Glutamatergic neuron (in vitro differentiated cells): ENCODE measurements around the gene ENTPD8. TPM values are rescaled to one million over a fixed set of nuclear protein-coding genes. Genes with fewer than 3 reads are reported as not detected.

Source experiments
- DNase-seq: peaks from one replicate; pipeline ENCODE4 v3.0.0; 2022
- H3K27ac Mint-ChIP-seq: one replicate; pipeline ENCODE4 v1.8.0; 2020; ENCODE audit warnings: mild to moderate bottlenecking, mixed read lengths, inconsistent platforms; ENCODE audit not compliant: unreplicated experiment
- H3K27me3 Mint-ChIP-seq: one replicate; pipeline ENCODE4 v1.8.0; 2020; ENCODE audit warnings: mild to moderate bottlenecking, moderate library complexity, mixed read lengths, inconsistent platforms; ENCODE audit not compliant: unreplicated experiment
- H3K36me3 Mint-ChIP-seq: one replicate; pipeline ENCODE4 v1.8.0; 2020; ENCODE audit warnings: mild to moderate bottlenecking, mixed read lengths, inconsistent platforms; ENCODE audit not compliant: unreplicated experiment
- H3K4me1 Mint-ChIP-seq: one replicate; pipeline ENCODE4 v1.8.0; 2020; ENCODE audit warnings: mild to moderate bottlenecking, low read depth, mixed read lengths, inconsistent platforms; ENCODE audit not compliant: unreplicated experiment
- H3K4me3 Mint-ChIP-seq: one replicate; pipeline ENCODE4 v1.8.0; 2020; ENCODE audit warnings: mild to moderate bottlenecking, mixed read lengths, inconsistent platforms; ENCODE audit not compliant: unreplicated experiment
- H3K9me3 Mint-ChIP-seq: one replicate; pipeline ENCODE4 v1.8.0; 2020; ENCODE audit warnings: mild to moderate bottlenecking, moderate library complexity, mixed read lengths, inconsistent platforms; ENCODE audit not compliant: unreplicated experiment
- CTCF ChIP-seq: fragments of 200-600 bp; sonication (generic); IDR thresholded peaks from one replicate; pipeline ENCODE4 v1.5.0; 2021; ENCODE audit not compliant: partially characterized antibody, unreplicated experiment
- total RNA-seq: library from RNA; stranded (reverse); fragmentation: NEBNext Ultra II Directional; extraction: Animal tissue kit (Norgen Biotek cat#: 25700); gene quantifications from one replicate; pipeline ENCODE4 v1.2.1, GENCODE V29; 2021; ENCODE audit not compliant: unreplicated experiment

ENTPD8 gene
- total RNA-seq, 1 donor from 2014 or later = 1.0 TPM

GRCh38 chr9:137397675-137398423 lies 43.3 kb downstream of the ENTPD8 start:
- H3K9me3 Mint-ChIP-seq = peaks cover 20% of the 10 kb centered on the region
- H3K27me3 Mint-ChIP-seq = peaks cover 8% of the 10 kb centered on the region
- no peak overlapping the region for H3K4me3 Mint-ChIP-seq
- H3K27ac Mint-ChIP-seq = no peak overlapping the region
- H3K4me1 Mint-ChIP-seq = peaks cover 2% of the 10 kb centered on the region
- no peak for TF ChIP-seq CTCF
- H3K36me3 Mint-ChIP-seq = peaks cover 34% of the 10 kb centered on the region
- DNase-seq = no peak

GRCh38 chr9:137396634-137397367 lies 44.4 kb downstream of the ENTPD8 start:
- TF ChIP-seq CTCF = no peak
- Mint-ChIP-seq H3K9me3 (peaks cover 12% of the 10 kb centered on the region), H3K4me1 (peaks cover 2% of the 10 kb centered on the region), H3K27ac (no peak overlapping the region), H3K36me3 (peaks cover 24% of the 10 kb centered on the region), H3K27me3 (peaks cover 8% of the 10 kb centered on the region), H3K4me3 (no peak overlapping the region)
- no peak for DNase-seq

- no peak for DNase-seq
- H3K36me3 Mint-ChIP-seq = peaks cover 23% of the 10 kb centered on the region
- no peak overlapping the region for H3K4me3 Mint-ChIP-seq
These were observed 44.9 kb downstream of the ENTPD8 start for GRCh38 chr9:137396227-137396626.

DNA sequence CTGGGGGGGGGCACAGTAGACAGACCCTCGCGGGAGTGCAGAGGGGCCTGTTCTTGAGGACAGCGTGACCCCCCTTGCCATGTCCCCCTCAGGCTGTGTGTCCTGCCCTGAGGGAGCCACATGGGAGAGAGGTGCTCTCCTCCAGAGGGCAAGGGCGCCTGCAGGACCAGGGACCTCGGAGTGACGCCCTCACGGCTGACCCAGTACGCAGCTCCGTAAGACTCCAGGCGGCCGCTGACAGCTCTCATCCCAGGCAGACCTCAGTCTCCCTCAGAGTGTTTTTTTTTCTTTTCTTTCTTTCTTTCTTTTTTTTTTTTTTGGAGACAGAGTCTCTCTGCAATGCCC lies 45.5 kb downstream of the ENTPD8 start:
- no peak overlapping the region for H3K4me3 Mint-ChIP-seq
- peaks cover 23% of the 10 kb centered on the region for H3K36me3 Mint-ChIP-seq
- peaks cover 8% of the 10 kb centered on the region for H3K27me3 Mint-ChIP-seq
- TF ChIP-seq CTCF = no peak
- H3K27ac Mint-ChIP-seq = no peak overlapping the region
- DNase-seq = no peak
- H3K4me1 Mint-ChIP-seq = peaks cover 2% of the 10 kb centered on the region
- H3K9me3 Mint-ChIP-seq = peaks cover 12% of the 10 kb centered on the region

More at GRCh38 chr9:137396227-137396626, 44.9 kb downstream of the ENTPD8 start:
- Mint-ChIP-seq H3K9me3 (peaks cover 12% of the 10 kb centered on the region), H3K27me3 (peaks cover 8% of the 10 kb centered on the region), H3K27ac (no peak overlapping the region), H3K4me1 (peaks cover 2% of the 10 kb centered on the region)
- no peak for TF ChIP-seq CTCF
